ENCODE data around the gene COL27A1. TPM values are rescaled to one million over a fixed set of nuclear protein-coding genes. Genes with fewer than 3 reads are reported as not detected.

The COL27A1 gene
- polyA plus RNA-seq, 2 of the 4 experiments (the other 2 are of a cell fraction), result 6.9 to 20.6 TPM

GRCh38 chr9:114109124-114109523 lies 46.2 kb upstream of the COL27A1 start (continued):
- TF ChIP-seq NFE2L2 (conservative IDR thresholded peaks at IDR 0.05; ENCODE audit: low read length) (no peak), ZNF302 (CRISPR knock-in tag; IDR thresholded peaks at IDR 0.05) (no peak), PHF8 (IDR thresholded peaks at IDR 0.05; ENCODE audit: borderline replicate concordance, low read depth) (no peak), USF2 (IDR thresholded peaks at IDR 0.05) (no peak)

- POLR2A ChIA-PET, result interaction anchor here (0.9 kb wide), 1 partner anchor 44 kb away, joined by 3 read pairs; no protein-coding TSS in a partner anchor
- CTCF ChIA-PET, result interaction anchor here (0.6 to 6.7 kb wide), 17 partner anchors 8 to 183 kb away, joined by 3 to 216 read pairs (median 24); partner anchors contain the start of genes AMBP and COL27A1
- 6% methylated on average over 2 of the region's 2 CpGs for WGBS (ENCODE audit: missing lambda C conversion rate)
- H3K9me3 ChIP-seq, result no peaks in the 10 kb centered on the region
- DNase-seq (ENCODE audit: low read depth in 1 of 2, low spot score in 1 of 2) (peak; percentile 35 to 68), ATAC-seq (peak; percentile 44 to 46; a peak in 5 of 6 replicates), FAIRE-seq (no peak)
- H3K4me2 ChIP-seq, result peak overlapping the region; percentile 50
- peak overlapping the region; percentile 50 to 73; a peak in 5 of 6 replicates for H3K27ac ChIP-seq
- TF ChIP-seq RFX5 (IDR thresholded peaks at IDR 0.05) (no peak), ELK1 (IDR thresholded peaks at IDR 0.05; ENCODE audit: low read depth, low read length) (no peak), NPAS2 (CRISPR knock-in tag; IDR thresholded peaks at IDR 0.05; ENCODE audit: borderline replicate concordance) (no peak), HDAC2 (IDR thresholded peaks at IDR 0.05) (no peak), ZC3H11A (IDR thresholded peaks at IDR 0.05) (no peak), GATA3 (IDR thresholded peaks at IDR 0.05; ENCODE audit: borderline replicate concordance) (peak; percentile 34; the same call in 1 of the 2 replicates), ATOH8 (CRISPR knock-in tag; IDR thresholded peaks at IDR 0.05; ENCODE audit: low read depth) (no peak), EHF (CRISPR knock-in tag; IDR thresholded peaks at IDR 0.05) (no peak), HEYL (CRISPR knock-in tag; IDR thresholded peaks at IDR 0.05) (no peak), FOSL2 (IDR thresholded peaks at IDR 0.05) (0 out of 2 replicates have a peak, but pooled peaks have one; percentile 47), FOSL2 (CRISPR knock-in tag; IDR thresholded peaks at IDR 0.05) (peak; percentile 73), BCL3 (IDR thresholded peaks at IDR 0.05) (no peak), CTCF (IDR thresholded peaks at IDR 0.05) (no peak), MYC (IDR thresholded peaks at IDR 0.05; ENCODE audit: borderline replicate concordance, low read length) (no peak), JUN (IDR thresholded peaks at IDR 0.05) (0 out of 5 replicates have a peak, but pooled peaks of 1 of the 2 experiments have one; percentile 41), HMGXB4 (CRISPR knock-in tag; IDR thresholded peaks at IDR 0.05; ENCODE audit: borderline replicate concordance) (no peak), JUNB (IDR thresholded peaks at IDR 0.05) (peak; percentile 63), SREBF2 (IDR thresholded peaks at IDR 0.05) (no peak), CEBPB (IDR thresholded peaks at IDR 0.05) (peak; percentile 60 to 89; a peak in 3 of 4 replicates), EP300 (IDR thresholded peaks at IDR 0.05) (peak; percentile 41 to 47; a peak in 1 of 5 replicates), HOXB13 (CRISPR knock-in tag; IDR thresholded peaks at IDR 0.05; ENCODE audit: low read depth) (no peak)
- no peak overlapping the region for H3K4me3 ChIP-seq
- H3K4me1 ChIP-seq, result peaks cover 32% of the 10 kb centered on the region
Observed at GRCh38 chr9:114110180-114110579, 45.2 kb upstream of the COL27A1 start.

Data from A549 (cell line).